ENCODE data around the gene KLF15. TPM values are rescaled to one million over a fixed set of nuclear protein-coding genes. Genes with fewer than 3 reads are reported as not detected.

Gene KLF15
- total and polyA plus RNA-seq, 8 donors, result 5.4 to 14.8 (median 9.7) TPM

GRCh38 chr3:126304704-126305103 lies 52.5 kb downstream of the KLF15 start:
- no peak overlapping the region for H3K27ac ChIP-seq

GRCh38 chr3:126304291-126304690 lies 52.9 kb downstream of the KLF15 start:
- intact Hi-C loops (cut with DNase I), result no loop called here
- Histone ChIP-seq H3K9me3 (peaks cover 0 to 8% of the 10 kb centered on the region in 2 donors), H3K4me1 (no peaks in the 10 kb centered on the region), H3K4me3 (no peak overlapping the region), H3K27me3 (no peaks in the 10 kb centered on the region), H3K36me3 (no peaks in the 10 kb centered on the region), H3K27ac (no peak overlapping the region)
- DNase-seq (no peak), ATAC-seq (no peak)
- TF ChIP-seq CTCF (IDR thresholded peaks at IDR 0.05), result no peak

More at GRCh38 chr3:126304704-126305103, 52.5 kb downstream of the KLF15 start:
- Histone ChIP-seq H3K4me1 (no peaks in the 10 kb centered on the region), H3K27me3 (no peaks in the 10 kb centered on the region), H3K4me3 (no peak overlapping the region), H3K9me3 (peaks cover 0 to 8% of the 10 kb centered on the region in 2 donors), H3K36me3 (no peaks in the 10 kb centered on the region)
- no peak for TF ChIP-seq CTCF (IDR thresholded peaks at IDR 0.05)
- intact Hi-C loops (cut with DNase I), result no loop called here
- DNase-seq (no peak), ATAC-seq (no peak)

- no peak for DNase-seq
- Histone ChIP-seq H3K36me3 (no peaks in the 10 kb centered on the region), H3K4me1 (no peaks in the 10 kb centered on the region), H3K4me3 (no peak overlapping the region), H3K27me3 (no peaks in the 10 kb centered on the region), H3K27ac (no peak overlapping the region), H3K9me3 (peaks cover 0 to 8% of the 10 kb centered on the region in 2 donors)
- intact Hi-C loops (cut with DNase I), result no loop called here
- no peak for TF ChIP-seq CTCF (IDR thresholded peaks at IDR 0.05)
- no peak for ATAC-seq
Measured at GRCh38 chr3:126303272-126303671, 53.9 kb downstream of the KLF15 start.

GRCh38 chr3:126300761-126301481 lies 56.3 kb downstream of the KLF15 start:
- Histone ChIP-seq H3K27ac (peak overlapping the region in 1 of 2 donors; percentile 43), H3K4me3 (no peak overlapping the region), H3K9me3 (peaks cover 0 to 8% of the 10 kb centered on the region in 2 donors), H3K27me3 (no peaks in the 10 kb centered on the region), H3K4me1 (no peaks in the 10 kb centered on the region), H3K36me3 (no peaks in the 10 kb centered on the region)
- ATAC-seq, result peak; percentile 87
- TF ChIP-seq CTCF (IDR thresholded peaks at IDR 0.05), result no peak
- intact Hi-C loops (cut with DNase I), result no loop called here
- DNase-seq, result peak in 2 of 4 donors; percentile 32 to 60

- Histone ChIP-seq H3K36me3 (no peaks in the 10 kb centered on the region), H3K9me3 (peaks cover 0 to 8% of the 10 kb centered on the region in 2 donors), H3K4me3 (no peak overlapping the region), H3K4me1 (no peaks in the 10 kb centered on the region), H3K27ac (no peak overlapping the region), H3K27me3 (no peaks in the 10 kb centered on the region)
- no peak for DNase-seq
- TF ChIP-seq CTCF (IDR thresholded peaks at IDR 0.05), result no peak
- intact Hi-C loops (cut with DNase I), result no loop called here
- ATAC-seq, result peak; percentile 12
Measured at GRCh38 chr3:126300001-126300760, 57.0 kb downstream of the KLF15 start.
